Activated T-cell treated with anti-CD3 and anti-CD28 coated beads for 24 hours (primary cell): ENCODE results near the gene ADORA3.

Source experiments
- DNase-seq: peaks from one replicate; pipeline ENCODE4 v3.0.0-alpha.2; 2020; ENCODE audit warnings: low read depth

The ADORA3 gene

GRCh38 chr1:111507411-111508201, 4.2 kb upstream of the ADORA3 start:
- DNase-seq = peak; percentile 44

GRCh38 chr1:111506561-111506960, 3.1 kb upstream of the ADORA3 start:
- DNase-seq = no peak

- no peak for DNase-seq
Observed at GRCh38 chr1:111505641-111506119, 2.2 kb upstream of the ADORA3 start.

- no peak for DNase-seq
Observed at GRCh38 chr1:111504097-111504496, 664 bp upstream of the ADORA3 start.

- no peak for DNase-seq
Observed at GRCh38 chr1:111501645-111502044, 1.8 kb downstream of the ADORA3 start.

- DNase-seq = no peak
Observed at GRCh38 chr1:111499026-111499785, 4.2 kb downstream of the ADORA3 start.

GRCh38 chr1:111497592-111497991, 5.8 kb downstream of the ADORA3 start:
- DNase-seq = no peak

- DNase-seq = no peak
Observed at GRCh38 chr1:111496398-111496797, 7.0 kb downstream of the ADORA3 start.

- DNase-seq = no peak
Observed at GRCh38 chr1:111491070-111491469, 12.4 kb downstream of the ADORA3 start.

- no peak for DNase-seq
Observed at GRCh38 chr1:111490220-111490619, 13.2 kb downstream of the ADORA3 start.

- DNase-seq = no peak
Observed at GRCh38 chr1:111489604-111490003, 13.8 kb downstream of the ADORA3 start.

- DNase-seq = no peak
Observed at GRCh38 chr1:111488669-111489068, 14.8 kb downstream of the ADORA3 start.

- no peak for DNase-seq
Observed at GRCh38 chr1:111487133-111487532, 16.3 kb downstream of the ADORA3 start.

- DNase-seq = no peak
Observed at GRCh38 chr1:111486431-111486830, 17.0 kb downstream of the ADORA3 start.

GRCh38 chr1:111484391-111485026, 18.9 kb downstream of the ADORA3 start:
- no peak for DNase-seq

- DNase-seq = no peak
Observed at GRCh38 chr1:111483876-111484275, 19.6 kb downstream of the ADORA3 start.

- no peak for DNase-seq
Observed at GRCh38 chr1:111483166-111483565, 20.3 kb downstream of the ADORA3 start.

- peak; percentile 43 for DNase-seq
Observed at GRCh38 chr1:111481387-111482221, 21.8 kb downstream of the ADORA3 start.

- DNase-seq = no peak
Observed at GRCh38 chr1:111480674-111481073, 22.8 kb downstream of the ADORA3 start.

GRCh38 chr1:111476761-111477309, 26.6 kb downstream of the ADORA3 start:
- DNase-seq = no peak

GRCh38 chr1:111476214-111476613, 27.2 kb downstream of the ADORA3 start:
- DNase-seq = no peak

- DNase-seq = peak; percentile 34
Observed at GRCh38 chr1:111475701-111476100, 27.7 kb downstream of the ADORA3 start.
